MM.1S (cell line): ENCODE data around the gene GLIPR2.

Source experiments
- DNase-seq: peaks from one replicate; pipeline ENCODE4 v3.0.0-alpha.2; 2015
- H2AFZ ChIP-seq: fragments of 300-600 bp; sonication (generic); 2 replicates; pipeline ENCODE4 v1.6.0; 2016; ENCODE audit warnings: antibody characterized with exemption, low read length
- H3F3A ChIP-seq: fragments of 300-600 bp; sonication (generic); 2 replicates; pipeline ENCODE4 v1.6.1; 2016; ENCODE audit warnings: mild to moderate bottlenecking, antibody characterized with exemption, low read length, moderate library complexity, mixed read lengths; ENCODE audit not compliant: insufficient read depth
- H3K27ac ChIP-seq: fragments of 300-600 bp; sonication (generic); 2 replicates; pipeline ENCODE4 v1.5.1; 2016; ENCODE audit warnings: mild to moderate bottlenecking, low read length
- H3K27me3 ChIP-seq: fragments of 300-600 bp; sonication (generic); replicated peaks from 2 replicates; pipeline ENCODE4 v1.6.0; 2016; ENCODE audit warnings: low read length; ENCODE audit not compliant: insufficient read depth
- H3K36me3 ChIP-seq: fragments of 300-600 bp; sonication (generic); replicated peaks from 2 replicates; pipeline ENCODE4 v1.6.1; 2016; ENCODE audit warnings: mild to moderate bottlenecking, low read length, mixed read lengths; ENCODE audit not compliant: insufficient read depth
- H3K4me1 ChIP-seq: fragments of 300-600 bp; sonication (generic); 2 replicates; pipeline ENCODE4 v1.6.1; 2016; ENCODE audit warnings: low read length, mixed read lengths
- H3K4me2 ChIP-seq: fragments of 300-600 bp; sonication (generic); 2 replicates; pipeline ENCODE4 v1.6.0; 2016; ENCODE audit warnings: low read depth, low read length
- H3K4me3 ChIP-seq: fragments of 300-600 bp; sonication (generic); 2 replicates; pipeline ENCODE4 v1.5.1; 2016; ENCODE audit warnings: low read length, mixed read lengths
- H3K79me2 ChIP-seq: fragments of 300-600 bp; sonication (generic); 2 replicates; pipeline ENCODE4 v1.6.1; 2016; ENCODE audit warnings: mixed run types, low read length, mixed read lengths
- H3K9ac ChIP-seq: fragments of 300-600 bp; sonication (generic); 2 replicates; pipeline ENCODE4 v1.6.1; 2016; ENCODE audit warnings: low read length, mixed read lengths
- H3K9me2 ChIP-seq: fragments of 300-600 bp; sonication (generic); replicated peaks from 2 replicates; pipeline ENCODE4 v1.6.1; 2016; ENCODE audit warnings: mild to moderate bottlenecking, low read length, mixed read lengths; ENCODE audit not compliant: insufficient read depth
- H3K9me3 ChIP-seq: fragments of 300-600 bp; sonication (generic); replicated peaks from 2 replicates; pipeline ENCODE4 v1.6.1; 2016; ENCODE audit warnings: mild to moderate bottlenecking, low read length, mixed read lengths; ENCODE audit not compliant: insufficient read depth
- H4K20me1 ChIP-seq: fragments of 300-600 bp; sonication (generic); 2 replicates; pipeline ENCODE4 v1.6.1; 2016; ENCODE audit warnings: mild to moderate bottlenecking, low read length, moderate library complexity, mixed read lengths; ENCODE audit not compliant: insufficient read depth
- CTCF ChIP-seq: fragments of 300-600 bp; sonication (generic); IDR thresholded peaks from 2 replicates; pipeline ENCODE4 v1.5.1; 2016; ENCODE audit warnings: antibody characterized with exemption, low read length, mixed read lengths
- EZH2 ChIP-seq: fragments of 300-600 bp; sonication (generic); optimal IDR thresholded peaks from 2 replicates; pipeline ENCODE3; 2017; ENCODE audit warnings: low read depth, mild to moderate bottlenecking, antibody characterized with exemption, low read length, mixed read lengths
- EZH2phosphoT487 ChIP-seq: fragments of 300-600 bp; sonication (generic); IDR thresholded peaks from 2 replicates; pipeline ENCODE4 v1.6.1; 2018; ENCODE audit warnings: antibody characterized with exemption, low read length

GLIPR2 gene

DNA sequence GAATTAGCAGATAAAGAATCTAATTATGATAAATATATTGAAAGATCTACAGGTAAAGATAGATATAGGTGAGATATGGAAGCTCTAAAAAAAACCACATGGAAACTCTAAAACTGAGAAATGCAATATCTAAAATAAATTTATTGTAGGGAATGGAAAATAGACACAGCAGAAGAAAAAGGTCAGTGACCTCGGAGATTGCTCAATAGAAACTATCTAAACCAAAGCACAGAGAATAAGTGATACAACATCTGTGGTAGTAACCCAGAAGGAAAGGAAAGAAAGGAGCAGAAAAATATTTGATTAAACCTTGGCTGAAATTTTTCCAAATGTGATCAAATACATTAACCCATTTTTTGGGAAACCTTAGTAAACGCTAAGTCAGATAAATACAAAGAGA lies 43.1 kb upstream of the GLIPR2 start:
- Histone ChIP-seq H3F3A (peaks cover 10% of the 10 kb centered on the region; the same call in 1 of the 2 replicates), H3K4me1 (peaks cover 13% of the 10 kb centered on the region), H2AFZ (no peak overlapping the region), H4K20me1 (no peaks in the 10 kb centered on the region), H3K9me2 (no peaks in the 10 kb centered on the region), H3K79me2 (no peaks in the 10 kb centered on the region), H3K27me3 (no peaks in the 10 kb centered on the region), H3K9ac (no peak overlapping the region), H3K27ac (no peak overlapping the region), H3K9me3 (no peaks in the 10 kb centered on the region), H3K4me2 (no peak overlapping the region), H3K36me3 (no peaks in the 10 kb centered on the region), H3K4me3 (no peak overlapping the region)
- no peak for DNase-seq
- TF ChIP-seq EZH2 (no peak), CTCF (no peak), EZH2phosphoT487 (no peak)

GRCh38 chr9:36099718-36100117 lies 36.8 kb upstream of the GLIPR2 start:
- no peaks in the 10 kb centered on the region for H3K27me3 ChIP-seq
- 0 out of 2 replicates have a peak, but pooled peaks cover 3% of the 10 kb centered on the region for H3K4me1 ChIP-seq
- H3F3A ChIP-seq, result no peaks in the 10 kb centered on the region
- no peak overlapping the region for H3K27ac ChIP-seq
- DNase-seq, result no peak
- no peak overlapping the region for H3K9ac ChIP-seq
- TF ChIP-seq EZH2 (no peak), EZH2phosphoT487 (no peak), CTCF (no peak)
- no peaks in the 10 kb centered on the region for H3K36me3 ChIP-seq
- no peak overlapping the region for H3K4me3 ChIP-seq
- no peaks in the 10 kb centered on the region for H3K9me2 ChIP-seq
- no peak overlapping the region for H2AFZ ChIP-seq
- H3K79me2 ChIP-seq, result no peaks in the 10 kb centered on the region
- H3K4me2 ChIP-seq, result no peak overlapping the region
- H4K20me1 ChIP-seq, result no peaks in the 10 kb centered on the region
- no peaks in the 10 kb centered on the region for H3K9me3 ChIP-seq

- DNase-seq, result no peak
- no peaks in the 10 kb centered on the region for H3K79me2 ChIP-seq
- H3K4me2 ChIP-seq, result no peak overlapping the region
- no peak overlapping the region for H2AFZ ChIP-seq
- H3K9me2 ChIP-seq, result no peaks in the 10 kb centered on the region
- no peaks in the 10 kb centered on the region for H3F3A ChIP-seq
- no peak overlapping the region for H3K9ac ChIP-seq
- no peaks in the 10 kb centered on the region for H3K9me3 ChIP-seq
- H3K36me3 ChIP-seq, result no peaks in the 10 kb centered on the region
- H3K27me3 ChIP-seq, result no peaks in the 10 kb centered on the region
- TF ChIP-seq CTCF (no peak), EZH2phosphoT487 (no peak), EZH2 (no peak)
- no peaks in the 10 kb centered on the region for H4K20me1 ChIP-seq
- no peak overlapping the region for H3K27ac ChIP-seq
- no peak overlapping the region for H3K4me3 ChIP-seq
- 0 out of 2 replicates have a peak, but pooled peaks cover 3% of the 10 kb centered on the region for H3K4me1 ChIP-seq
Observed at GRCh38 chr9:36100532-36100931, 36.0 kb upstream of the GLIPR2 start.
